GM21737 (cell line): ENCODE data around the gene DNAJC18.
"Not testable (repeated sequence)": the region's sequence is repeated elsewhere in the genome, so short reads cannot be mapped to it uniquely, and the experiment has no call there.

ENCODE experiments used
- ATAC-seq: cut with Tn5 transposase; IDR thresholded peaks from one replicate; pipeline ENCODE4 v1.9.1; 2021; ENCODE audit warnings: mild to moderate bottlenecking, moderate library complexity; ENCODE audit not compliant: unreplicated experiment

DNAJC18 gene

GRCh38 chr5:139461698-139462097 is 22.4 kb upstream of the DNAJC18 start:
- no peak for ATAC-seq

GRCh38 chr5:139461176-139461575 is 21.9 kb upstream of the DNAJC18 start:
- ATAC-seq, result no peak

GRCh38 chr5:139460455-139460854 is 21.1 kb upstream of the DNAJC18 start:
- no peak for ATAC-seq

- no peak for ATAC-seq
Observed at GRCh38 chr5:139459451-139459934, 20.2 kb upstream of the DNAJC18 start.

GRCh38 chr5:139458580-139459407 is 19.5 kb upstream of the DNAJC18 start:
- peak; percentile 60 for ATAC-seq

- no peak for ATAC-seq
Observed at GRCh38 chr5:139457653-139458306, 18.5 kb upstream of the DNAJC18 start.

- no peak for ATAC-seq
Observed at GRCh38 chr5:139457241-139457640, 17.9 kb upstream of the DNAJC18 start.

GRCh38 chr5:139456776-139457175 is 17.5 kb upstream of the DNAJC18 start:
- no peak for ATAC-seq

- ATAC-seq, result no peak
Observed at GRCh38 chr5:139454568-139455290, 15.4 kb upstream of the DNAJC18 start.

- ATAC-seq, result no peak
Observed at GRCh38 chr5:139453683-139454567, 14.6 kb upstream of the DNAJC18 start.

GRCh38 chr5:139451878-139452660 is 12.7 kb upstream of the DNAJC18 start:
- no peak for ATAC-seq

GRCh38 chr5:139451176-139451575 is 11.9 kb upstream of the DNAJC18 start:
- ATAC-seq, result no peak

GRCh38 chr5:139446956-139447779 is 7.8 kb upstream of the DNAJC18 start:
- no peak for ATAC-seq

- ATAC-seq, result no peak
Observed at GRCh38 chr5:139445325-139446170, 6.2 kb upstream of the DNAJC18 start.

GRCh38 chr5:139443831-139444453 is 4.6 kb upstream of the DNAJC18 start:
- ATAC-seq, result no peak

- ATAC-seq, result not testable (repeated sequence)
Observed at GRCh38 chr5:139440416-139440815, 1.1 kb upstream of the DNAJC18 start.

GRCh38 chr5:139438707-139439012 is 665 bp downstream of the DNAJC18 start:
- no peak for ATAC-seq

GRCh38 chr5:139435676-139436075 is 3.6 kb downstream of the DNAJC18 start:
- no peak for ATAC-seq
